SU-DHL-6 (cell line): Measurements from ENCODE around the gene PDE4D.

Experiments used
- EZH2phosphoT487 ChIP-seq: fragments of 200-600 bp; sonication (generic), shearing (Covaris generic); conservative IDR thresholded peaks from 2 replicates; pipeline ENCODE4 v1.6.1; 2018; ENCODE audit warnings: mild to moderate bottlenecking, antibody characterized with exemption, low read length, moderate library complexity, mixed read lengths
- TF ChIP-seq, protein P1 (sequence below): fragments of 200-600 bp; sonication (generic); IDR thresholded peaks from one replicate; pipeline ENCODE4 v1.5.1; 2017; ENCODE audit warnings: antibody characterized with exemption, mild to moderate bottlenecking, low read length, moderate library complexity; ENCODE audit not compliant: insufficient read depth, poor library complexity, severe bottlenecking

DNA sequence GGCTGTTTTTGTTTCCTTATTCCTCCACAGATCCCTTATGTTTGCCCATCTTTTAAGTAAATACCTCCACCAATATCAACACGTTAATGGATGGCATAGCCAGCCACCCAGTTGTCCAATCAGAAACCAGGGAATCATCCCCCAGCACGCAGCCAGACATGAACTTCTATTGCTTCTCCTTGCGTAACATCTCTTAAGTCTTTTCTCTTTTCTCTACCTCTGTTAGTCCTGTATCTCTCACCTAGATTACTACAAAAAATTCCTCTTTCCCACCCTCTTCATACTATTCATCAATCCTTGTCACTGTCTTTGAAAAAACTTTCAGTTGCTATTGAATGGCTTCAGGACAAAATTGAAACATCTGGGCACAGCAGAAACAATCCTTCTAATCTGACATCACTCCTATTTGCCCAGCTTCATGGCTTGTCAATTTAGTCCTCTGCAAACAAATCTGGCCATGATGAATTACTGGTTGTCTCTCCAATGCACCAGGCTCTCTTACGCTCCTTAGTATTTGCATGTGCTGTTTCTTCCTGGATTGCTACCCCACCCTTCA lies 961.4 kb downstream of the PDE4D start:
- TF ChIP-seq, protein P1, sequence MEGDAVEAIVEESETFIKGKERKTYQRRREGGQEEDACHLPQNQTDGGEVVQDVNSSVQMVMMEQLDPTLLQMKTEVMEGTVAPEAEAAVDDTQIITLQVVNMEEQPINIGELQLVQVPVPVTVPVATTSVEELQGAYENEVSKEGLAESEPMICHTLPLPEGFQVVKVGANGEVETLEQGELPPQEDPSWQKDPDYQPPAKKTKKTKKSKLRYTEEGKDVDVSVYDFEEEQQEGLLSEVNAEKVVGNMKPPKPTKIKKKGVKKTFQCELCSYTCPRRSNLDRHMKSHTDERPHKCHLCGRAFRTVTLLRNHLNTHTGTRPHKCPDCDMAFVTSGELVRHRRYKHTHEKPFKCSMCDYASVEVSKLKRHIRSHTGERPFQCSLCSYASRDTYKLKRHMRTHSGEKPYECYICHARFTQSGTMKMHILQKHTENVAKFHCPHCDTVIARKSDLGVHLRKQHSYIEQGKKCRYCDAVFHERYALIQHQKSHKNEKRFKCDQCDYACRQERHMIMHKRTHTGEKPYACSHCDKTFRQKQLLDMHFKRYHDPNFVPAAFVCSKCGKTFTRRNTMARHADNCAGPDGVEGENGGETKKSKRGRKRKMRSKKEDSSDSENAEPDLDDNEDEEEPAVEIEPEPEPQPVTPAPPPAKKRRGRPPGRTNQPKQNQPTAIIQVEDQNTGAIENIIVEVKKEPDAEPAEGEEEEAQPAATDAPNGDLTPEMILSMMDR = no peak
- TF ChIP-seq EZH2phosphoT487 = no peak
